C4-2B (cell line): ENCODE results near the gene IL17A.

ENCODE experiments used
- CTCF ChIP-seq: fragments of 450-650 bp; conservative IDR thresholded peaks from 2 replicates; pipeline ENCODE4 v1.5.1; 2017; ENCODE audit warnings: mild to moderate bottlenecking
- ZFX ChIP-seq: fragments of 450-650 bp; IDR thresholded peaks from 2 replicates; pipeline ENCODE4 v1.6.1; 2017

DNA sequence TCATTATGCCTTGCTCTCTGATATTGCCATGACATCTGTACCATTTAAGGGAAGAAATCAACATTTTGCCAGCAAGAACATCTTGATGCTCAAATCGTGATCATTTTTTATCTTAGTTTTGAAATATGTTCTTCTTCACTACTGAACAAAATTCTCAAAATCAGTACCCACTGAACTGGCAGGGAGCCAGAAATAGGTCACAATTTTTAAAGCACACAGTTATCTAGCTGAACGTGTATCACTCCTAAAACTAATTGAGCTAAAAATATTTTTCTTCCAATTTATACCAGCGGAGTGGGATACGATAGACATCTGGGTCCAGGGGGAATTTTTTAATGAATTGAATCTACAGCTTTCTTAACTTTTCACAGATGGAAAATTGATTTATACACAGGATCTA lies 46.8 kb downstream of the IL17A start:
- TF ChIP-seq CTCF (no peak), ZFX (no peak)
